Measurements from ENCODE around the gene TFCP2L1.

GRCh38 chr2:121324601-121325000 lies 39.6 kb upstream of the TFCP2L1 start:
- TF ChIP-seq POLR2A (IDR thresholded peaks at IDR 0.05) (no peak), CTCF (IDR thresholded peaks at IDR 0.05) (no peak)
